HG02885 (cell line): ENCODE data around the gene LAD1.

Experiments
- ATAC-seq: cut with Tn5 transposase; IDR thresholded peaks from one replicate; pipeline ENCODE4 v1.9.1; 2021; ENCODE audit warnings: mild to moderate bottlenecking; ENCODE audit not compliant: unreplicated experiment, poor library complexity

LAD1 gene

GRCh38 chr1:201419746-201420607, 20.9 kb upstream of the LAD1 start:
- ATAC-seq, result no peak

- no peak for ATAC-seq
Observed at GRCh38 chr1:201419256-201419655, 20.1 kb upstream of the LAD1 start.

- no peak for ATAC-seq
Observed at GRCh38 chr1:201418461-201418860, 19.3 kb upstream of the LAD1 start.

DNA sequence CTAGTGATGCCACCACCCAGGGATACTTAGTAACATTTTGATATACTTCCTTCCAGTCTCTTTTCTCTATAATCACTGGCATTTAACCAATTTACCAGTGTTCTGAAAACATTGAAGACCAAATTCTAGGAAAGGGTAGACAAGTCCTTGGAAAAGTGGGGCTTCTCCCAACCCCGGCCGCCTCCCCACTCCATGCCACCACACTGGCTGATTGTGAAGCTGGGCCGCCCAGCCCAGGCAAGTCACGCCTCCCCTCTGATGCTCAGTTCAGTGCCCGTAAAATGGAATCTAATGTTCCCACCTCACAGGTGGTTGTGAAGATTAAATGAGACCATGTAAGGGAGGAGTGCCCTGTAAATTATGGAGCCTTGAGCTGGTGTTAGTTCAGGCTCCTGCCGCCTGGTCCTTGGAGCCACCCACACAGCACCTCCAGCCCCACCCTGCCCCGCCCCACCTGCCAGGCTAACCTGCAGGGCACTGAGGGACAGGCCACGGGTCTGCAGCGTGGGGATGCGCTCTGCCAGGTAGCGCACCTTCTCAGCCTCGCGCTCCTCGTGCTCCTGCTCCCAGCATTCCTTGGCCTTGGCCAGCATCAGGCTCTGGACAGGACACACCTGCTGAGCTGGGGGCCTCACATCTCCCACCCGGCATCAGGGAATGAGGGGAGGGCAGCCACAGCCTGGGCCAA, 15.1 kb upstream of the LAD1 start:
- no peak for ATAC-seq

DNA sequence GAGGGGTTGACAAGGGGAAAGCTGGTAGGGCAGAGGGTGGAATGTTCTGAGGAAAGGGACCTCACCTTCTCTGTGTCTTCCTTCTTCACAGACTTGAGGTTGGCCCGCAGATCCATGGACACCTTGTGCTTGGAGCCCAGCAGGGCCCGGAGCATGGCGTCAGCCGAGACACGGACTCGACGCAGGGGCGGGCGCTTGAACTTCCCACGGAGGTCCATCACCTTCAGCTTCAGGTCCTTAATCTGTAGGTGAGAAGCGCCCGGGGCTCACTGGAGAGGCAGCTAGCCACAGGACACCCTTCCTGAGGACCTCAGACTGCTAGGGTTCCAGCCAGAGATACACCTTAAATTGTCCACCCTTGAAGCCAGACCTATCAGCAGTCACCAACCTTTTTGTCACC, 12.2 kb upstream of the LAD1 start:
- no peak for ATAC-seq

GRCh38 chr1:201409440-201409839, 10.3 kb upstream of the LAD1 start:
- no peak for ATAC-seq

GRCh38 chr1:201408834-201409200, 9.7 kb upstream of the LAD1 start:
- no peak for ATAC-seq

DNA sequence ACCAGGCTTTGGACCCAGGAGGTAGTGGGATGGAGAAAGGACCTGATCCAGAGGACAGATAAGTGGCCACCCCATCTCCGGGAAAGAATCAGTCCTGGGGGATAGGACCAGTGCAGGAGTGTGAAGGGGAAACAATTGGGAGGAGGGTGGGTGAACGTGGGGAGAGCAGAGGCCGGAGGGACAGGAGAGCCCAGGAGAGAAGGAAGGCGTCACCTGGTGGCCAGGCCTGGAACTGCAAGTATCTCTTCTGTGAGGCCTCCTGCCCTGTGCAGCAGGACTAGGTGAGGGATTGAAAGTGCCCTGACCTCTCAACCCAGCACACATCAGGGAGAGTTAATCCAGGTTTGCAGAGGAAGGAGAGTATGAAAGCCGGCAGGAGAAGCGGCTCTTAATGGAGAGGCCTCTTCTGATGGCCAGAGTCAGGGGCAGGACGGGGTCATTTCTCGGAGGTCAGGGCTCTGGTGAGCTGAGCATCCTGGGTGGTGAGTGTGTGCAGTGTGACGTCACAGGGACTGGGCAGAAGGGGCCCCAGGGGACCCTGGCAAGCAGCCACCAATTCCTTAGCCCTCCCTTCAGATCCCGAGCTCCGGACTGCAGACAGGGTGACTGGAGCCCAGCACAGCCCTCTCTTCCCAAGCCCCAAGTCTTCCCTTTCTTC, 9.2 kb upstream of the LAD1 start:
- peak; percentile 55 for ATAC-seq

- ATAC-seq, result no peak
Observed at GRCh38 chr1:201406831-201407406, 7.8 kb upstream of the LAD1 start.

- no peak for ATAC-seq
Observed at GRCh38 chr1:201405484-201405831, 6.3 kb upstream of the LAD1 start.

GRCh38 chr1:201404722-201405483, 5.8 kb upstream of the LAD1 start:
- no peak for ATAC-seq

DNA sequence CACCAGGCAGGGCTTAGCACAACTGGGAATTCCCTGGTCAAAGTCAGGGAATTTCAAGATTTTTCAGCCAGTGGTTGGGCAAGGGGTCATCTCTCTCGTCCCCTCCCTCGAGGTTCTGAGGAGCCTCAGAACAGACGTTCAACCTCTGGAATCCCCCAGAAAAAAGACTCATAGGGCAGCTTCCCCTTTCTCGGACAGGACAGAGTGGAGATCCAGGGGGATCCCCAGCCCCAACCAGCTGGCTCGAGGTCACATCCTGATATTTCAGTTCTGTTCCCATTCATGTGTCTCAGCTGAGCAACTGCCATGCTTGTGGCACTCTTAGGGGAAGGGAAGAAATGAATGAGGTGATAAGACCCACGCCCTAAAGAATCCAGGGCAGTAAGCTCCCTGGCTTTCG, 4.9 kb upstream of the LAD1 start:
- ATAC-seq, result no peak

DNA sequence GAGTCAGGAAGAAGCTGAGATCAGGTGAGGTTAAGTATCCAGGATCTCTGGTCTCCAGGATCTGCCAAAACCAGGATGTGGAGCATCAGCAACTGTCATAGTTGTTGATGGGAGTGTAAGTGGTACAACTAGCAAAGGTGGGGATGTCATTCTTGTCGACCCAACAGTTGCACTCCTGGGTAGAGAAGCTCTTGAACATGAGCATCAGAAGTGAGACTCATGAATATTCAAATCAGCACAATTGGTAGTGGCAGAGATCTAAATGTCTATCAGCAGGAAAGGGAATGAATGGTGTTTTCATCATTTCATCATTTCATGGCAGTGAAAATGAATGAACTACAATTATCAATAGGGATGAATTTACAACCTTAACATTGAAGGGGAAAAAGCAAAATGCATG, 4.2 kb upstream of the LAD1 start:
- ATAC-seq, result no peak

DNA sequence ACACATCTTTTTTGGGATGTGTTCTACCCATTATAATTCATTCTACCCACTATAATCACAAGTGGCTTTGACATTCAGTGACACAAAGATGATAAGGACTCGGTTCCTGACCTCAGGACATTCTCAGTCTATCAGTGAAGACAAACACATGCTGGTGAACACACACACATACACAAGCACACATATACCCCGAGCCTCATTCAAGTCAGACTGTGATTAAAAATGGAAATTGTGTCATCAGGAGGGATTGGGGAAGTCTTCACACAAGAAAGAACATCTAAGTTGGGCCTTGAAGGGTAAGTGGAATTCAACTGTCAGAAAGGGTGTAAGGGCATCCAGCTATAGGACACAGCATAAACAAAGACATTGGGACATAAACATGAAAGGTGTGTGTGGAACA, 2.6 kb upstream of the LAD1 start:
- no peak for ATAC-seq

DNA sequence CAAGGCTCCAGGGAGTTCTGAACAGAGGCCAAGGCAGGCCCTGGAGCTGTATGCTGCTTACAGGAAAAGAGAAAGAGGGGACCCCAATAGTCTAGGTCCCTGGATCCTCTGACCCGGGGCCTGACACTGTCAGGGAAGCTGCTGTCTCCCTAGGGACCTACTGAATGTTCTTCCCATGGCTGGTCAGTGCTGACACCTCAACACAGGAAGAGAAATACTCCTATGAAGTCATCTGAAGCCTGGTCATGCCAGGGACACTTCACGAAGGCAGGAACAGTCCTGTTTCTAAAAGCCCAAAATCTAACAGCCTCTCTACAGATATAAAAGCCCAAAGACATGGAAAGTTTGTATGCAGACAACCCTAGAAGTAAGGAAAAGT, 1.7 kb upstream of the LAD1 start:
- no peak for ATAC-seq

DNA sequence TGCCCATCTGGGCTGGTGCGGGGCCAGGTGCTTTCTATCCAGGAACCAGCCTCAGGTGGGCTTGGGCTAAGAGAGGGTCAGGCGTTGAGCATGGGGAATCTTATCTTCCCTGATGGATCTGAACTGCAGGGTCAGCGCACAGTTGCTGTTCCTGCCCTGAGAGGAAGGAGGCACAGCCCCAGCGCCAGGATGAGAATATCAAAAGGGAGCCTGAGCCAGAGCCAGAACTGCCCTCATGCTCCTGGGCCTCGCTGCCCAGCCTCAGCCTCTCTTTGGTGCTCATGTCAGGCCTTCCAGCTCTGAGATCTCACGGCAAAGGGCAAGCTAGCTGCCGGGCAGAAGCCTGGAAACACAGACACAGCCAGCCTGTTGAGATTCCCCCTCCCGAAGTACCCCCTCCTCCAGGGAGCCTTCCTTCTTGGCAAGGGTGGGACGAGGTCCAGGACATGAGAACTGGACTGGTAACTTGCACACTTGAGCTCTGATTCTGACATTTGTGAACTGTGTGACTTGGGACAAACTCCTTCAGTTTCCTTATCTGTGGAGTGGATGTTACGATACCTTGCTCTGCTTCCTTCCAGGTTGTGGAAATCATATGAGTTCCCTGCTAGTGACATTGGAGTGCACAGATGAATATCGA, 1.2 kb upstream of the LAD1 start:
- ATAC-seq, result no peak

GRCh38 chr1:201399352-201400126, 415 bp upstream of the LAD1 start:
- ATAC-seq, result no peak

GRCh38 chr1:201397675-201398074, 1.4 kb downstream of the LAD1 start:
- no peak for ATAC-seq

GRCh38 chr1:201396861-201397464, 2.2 kb downstream of the LAD1 start:
- no peak for ATAC-seq
